Fibroblast of the aortic adventitia (primary cell): ENCODE measurements around the gene CEP170B. TPM values are rescaled to one million over a fixed set of nuclear protein-coding genes. Genes with fewer than 3 reads are reported as not detected.

Experiments
- DNase-seq: peaks from one replicate; pipeline ENCODE4 v3.0.0-alpha.2; 2010; ENCODE audit warnings: low read depth
- H3K4me3 ChIP-seq: 2 replicates; pipeline ENCODE4 v1.5.1; 2011; ENCODE audit warnings: low read depth, mild to moderate bottlenecking, control low read depth, low read length, moderate library complexity
- CTCF ChIP-seq: IDR thresholded peaks from 2 replicates; pipeline ENCODE4 v1.5.1; 2011; ENCODE audit warnings: mild to moderate bottlenecking, low read length, control low read depth, inconsistent platforms; ENCODE audit not compliant: insufficient read depth
- total RNA-seq: library from RNA; depleted of rRNA; stranded (reverse); fragments of >200 nt; gene quantifications from 2 replicates; pipeline ENCODE4 v1.2.3, GENCODE V29; 2012; ENCODE audit warnings: low replicate concordance

CEP170B gene
- total RNA-seq, 1 donor, result 18.2 TPM

GRCh38 chr14:104864267-104865080 is 594 bp upstream of the CEP170B start:
- peak overlapping the region; percentile 44 for H3K4me3 ChIP-seq
- DNase-seq, result no peak
- TF ChIP-seq CTCF, result no peak

- TF ChIP-seq CTCF, result no peak
- H3K4me3 ChIP-seq, result peak overlapping the region; percentile 78
- DNase-seq, result peak; percentile 61
Observed at GRCh38 chr14:104865631-104866441, 768 bp downstream of the CEP170B start.

GRCh38 chr14:104866451-104867370 is 1.6 kb downstream of the CEP170B start:
- no peak for DNase-seq
- H3K4me3 ChIP-seq, result peak overlapping the region; percentile 78
- TF ChIP-seq CTCF, result no peak

GRCh38 chr14:104867371-104868059 is 2.4 kb downstream of the CEP170B start:
- no peak for DNase-seq
- TF ChIP-seq CTCF, result no peak
- H3K4me3 ChIP-seq, result peak overlapping the region; percentile 22

- TF ChIP-seq CTCF, result no peak
- H3K4me3 ChIP-seq, result no peak overlapping the region
- no peak for DNase-seq
Observed at GRCh38 chr14:104868060-104868740, 3.1 kb downstream of the CEP170B start.
